H1 (cell line): ENCODE data around the gene CCDC178. TPM values are rescaled to one million over a fixed set of nuclear protein-coding genes. Genes with fewer than 3 reads are reported as not detected.

Experiments
- CTCF ChIA-PET: fragments of 300-600 bp; sonication (Branson Sonifier 250); formaldehyde crosslinking; loops from one replicate; lab custom pipeline; 2021; ENCODE audit not compliant: partially characterized antibody; lab: Charles Lee
- POLR2A ChIA-PET: fragments of 300-600 bp; sonication (Branson Sonifier 250); formaldehyde crosslinking; loops from one replicate; lab custom pipeline; 2021; ENCODE audit warnings: inconsistent platforms; ENCODE audit not compliant: partially characterized antibody; lab: Charles Lee
- DNase-seq, 2 experiments: peaks; one replicate each; pipeline versions ENCODE4 v3.0.0 to v3.0.0-alpha.2; 2010 to 2022; ENCODE audit warnings: low spot score in 2 of 2, low read depth in 1 of 2, mixed read lengths in 1 of 2
- FAIRE-seq: peaks from 2 replicates; lab custom pipeline; 2011; peaks lifted over from hg19 to GRCh38; lab: Jason Lieb, UNC
- H2AFZ ChIP-seq: 2 replicates; pipeline ENCODE4 v1.8.1; 2012; ENCODE audit warnings: low read length, inconsistent platforms
- H2AK5ac ChIP-seq: 2 replicates; pipeline ENCODE4 v1.6.1; 2013; ENCODE audit warnings: low read depth, low read length
- H2BK120ac ChIP-seq: replicated peaks from 2 replicates; pipeline ENCODE3; 2013; ENCODE audit warnings: low read depth, low read length, inconsistent platforms
- H2BK12ac ChIP-seq: 2 replicates; pipeline ENCODE4 v1.6.1; 2013; ENCODE audit warnings: low read depth, low read length
- H2BK15ac ChIP-seq: 2 replicates; pipeline ENCODE4 v1.6.1; 2013; ENCODE audit warnings: low read length
- H2BK20ac ChIP-seq: 2 replicates; pipeline ENCODE4 v1.6.1; 2013; ENCODE audit warnings: low read length
- H2BK5ac ChIP-seq: 2 replicates; pipeline ENCODE4 v1.6.1; 2013; ENCODE audit warnings: low read depth, low read length
- H3K14ac ChIP-seq: 2 replicates; pipeline ENCODE4 v1.6.1; 2013; ENCODE audit warnings: inconsistent platforms; ENCODE audit not compliant: insufficient read length
- H3K18ac ChIP-seq: 2 replicates; pipeline ENCODE4 v1.6.1; 2013; ENCODE audit warnings: low read length; ENCODE audit errors: extremely low read depth
- H3K23ac ChIP-seq: 2 replicates; pipeline ENCODE4 v1.6.1; 2013; ENCODE audit warnings: inconsistent platforms; ENCODE audit not compliant: insufficient read length
- H3K23me2 ChIP-seq: 2 replicates; pipeline ENCODE4 v1.6.1; 2013; ENCODE audit warnings: low read depth, low read length
- H3K27ac ChIP-seq: 2 replicates; pipeline ENCODE4 v1.6.1; 2011; ENCODE audit warnings: low read depth, low read length, inconsistent platforms
- H3K27me3 ChIP-seq, 4 experiments: replicated peaks in 1 of 4; 1 replicate in 1 of 4; 2 replicates in 3 of 4; pipeline versions ENCODE4 v1.6.1 to v1.8.1; 2011 to 2013; ENCODE audit warnings: low read length in 3 of 4, mild to moderate bottlenecking in 3 of 4, inconsistent platforms in 2 of 4, mixed read lengths in 2 of 4, moderate library complexity in 1 of 4; ENCODE audit not compliant: control insufficient read depth in 3 of 4, insufficient read depth in 3 of 4; ENCODE audit errors: extremely low read depth in 1 of 4
- H3K36me3 ChIP-seq, 4 experiments: 2 replicates each; pipeline versions ENCODE4 v1.6.1 to v1.8.1; 2011 to 2013; ENCODE audit warnings: mild to moderate bottlenecking in 4 of 4, low read length in 3 of 4, moderate library complexity in 2 of 4, control low read depth in 1 of 4, inconsistent platforms in 1 of 4; ENCODE audit not compliant: insufficient read depth in 4 of 4, control insufficient read depth in 2 of 4
- H3K4ac ChIP-seq: replicated peaks from 2 replicates; pipeline ENCODE3; 2013; ENCODE audit warnings: low read length, low read depth, mixed read lengths, inconsistent platforms; ENCODE audit not compliant: insufficient read length
- H3K4me1 ChIP-seq, 4 experiments: replicated peaks in 1 of 4; 1 replicate in 1 of 4; 2 replicates in 3 of 4; pipeline versions ENCODE4 v1.6.1 to v1.8.1; 2011 to 2013; ENCODE audit warnings: low read length in 3 of 4, inconsistent platforms in 2 of 4, mixed read lengths in 1 of 4; ENCODE audit not compliant: insufficient read depth in 4 of 4, control insufficient read depth in 3 of 4
- H3K4me2 ChIP-seq, 2 experiments: 2 replicates each; pipeline versions ENCODE4 v1.6.1 to v1.8.1; 2011 to 2013; ENCODE audit warnings: low read depth in 2 of 2, low read length in 2 of 2, control low read depth in 1 of 2, inconsistent platforms in 1 of 2, mild to moderate bottlenecking in 1 of 2; ENCODE audit not compliant: insufficient read depth in 1 of 2
- H3K4me3 ChIP-seq, 4 experiments: fragments of 200-600, 300-600 bp in 1 of 4; sonication (generic), shearing (Covaris generic), sonication (Bioruptor Twin) in 1 of 4; 2 replicates each; pipeline versions ENCODE4 v1.5.1 to v1.8.1; 2011 to 2016; ENCODE audit warnings: low read length in 4 of 4, low read depth in 3 of 4, control low read depth in 2 of 4, inconsistent platforms in 2 of 4, mild to moderate bottlenecking in 2 of 4, mixed read lengths in 1 of 4, moderate library complexity in 1 of 4; ENCODE audit not compliant: insufficient read depth in 2 of 4; ENCODE audit errors: extremely low read depth in 1 of 4
- H3K56ac ChIP-seq: replicated peaks from 2 replicates; pipeline ENCODE3; 2013; ENCODE audit warnings: low read depth, mild to moderate bottlenecking, mixed read lengths, low read length, inconsistent platforms; ENCODE audit not compliant: insufficient read length
- H3K79me1 ChIP-seq: 2 replicates; pipeline ENCODE4 v1.6.1; 2013; ENCODE audit warnings: low read depth, low read length, control low read depth
- H3K79me2 ChIP-seq, 2 experiments: 2 replicates each; pipeline versions ENCODE4 v1.6.1 to v1.8.1; 2012 to 2013; ENCODE audit warnings: low read length in 2 of 2, mild to moderate bottlenecking in 2 of 2, inconsistent platforms in 1 of 2; ENCODE audit not compliant: insufficient read depth in 2 of 2, control insufficient read depth in 1 of 2
- H3K9ac ChIP-seq, 4 experiments: replicated peaks in 1 of 4; 1 replicate in 1 of 4; 2 replicates in 3 of 4; pipeline versions ENCODE4 v1.6.1 to v1.8.1; 2011 to 2013; ENCODE audit warnings: low read depth in 3 of 4, low read length in 3 of 4, control low read depth in 2 of 4, mild to moderate bottlenecking in 2 of 4, moderate library complexity in 2 of 4, inconsistent platforms in 1 of 4; ENCODE audit errors: extremely low read depth in 1 of 4
- H3K9me3 ChIP-seq, 2 experiments: 2 replicates each; pipeline versions ENCODE4 v1.6.1 to v1.8.1; 2012 to 2013; ENCODE audit warnings: mild to moderate bottlenecking in 2 of 2, moderate library complexity in 2 of 2, control low read depth in 1 of 2, inconsistent platforms in 1 of 2, low read depth in 1 of 2, low read length in 1 of 2, mixed read lengths in 1 of 2; ENCODE audit not compliant: insufficient read depth in 2 of 2
- H4K20me1 ChIP-seq, 2 experiments: replicated peaks in 1 of 2; 2 replicates each; pipeline versions ENCODE3 to v1.8.1; 2011 to 2013; ENCODE audit warnings: inconsistent platforms in 2 of 2, low read length in 2 of 2, mild to moderate bottlenecking in 1 of 2; ENCODE audit not compliant: insufficient read depth in 2 of 2, control insufficient read depth in 1 of 2
- H4K5ac ChIP-seq: 2 replicates; pipeline ENCODE4 v1.6.1; 2013; ENCODE audit warnings: low read length, low read depth, mixed read lengths, inconsistent platforms; ENCODE audit not compliant: insufficient read length
- H4K8ac ChIP-seq: 2 replicates; pipeline ENCODE4 v1.8.0; 2013; ENCODE audit warnings: mild to moderate bottlenecking, moderate library complexity, low read length, inconsistent platforms; ENCODE audit not compliant: insufficient read depth; ENCODE audit errors: extremely low read depth
- H4K91ac ChIP-seq: replicated peaks from 2 replicates; pipeline ENCODE3; 2013; ENCODE audit warnings: low read length, mixed read lengths, inconsistent platforms; ENCODE audit not compliant: insufficient read length
- BACH1 ChIP-seq: IDR thresholded peaks from 2 replicates; pipeline ENCODE4 v1.6.1; 2012; ENCODE audit warnings: low read length, improper control_type of control experiment
- CHD1 ChIP-seq: IDR thresholded peaks from 2 replicates; pipeline ENCODE4 v1.6.1; 2012; ENCODE audit warnings: low read depth, low read length, improper control_type of control experiment
- CTBP2 ChIP-seq: IDR thresholded peaks from 2 replicates; pipeline ENCODE4 v1.7.0; 2011; ENCODE audit warnings: borderline replicate concordance, mild to moderate bottlenecking, moderate library complexity, mixed read lengths, low read length; ENCODE audit not compliant: insufficient read depth, insufficient read length
- EP300 ChIP-seq, 2 experiments: IDR thresholded peaks; 1 replicate in 1 of 2; 2 replicates in 1 of 2; pipeline ENCODE4 v1.6.1; 2011 to 2012; ENCODE audit warnings: low read depth in 2 of 2, low read length in 2 of 2, mild to moderate bottlenecking in 2 of 2, borderline replicate concordance in 1 of 2, inconsistent platforms in 1 of 2, moderate library complexity in 1 of 2
- GTF2F1 ChIP-seq: IDR thresholded peaks from 2 replicates; pipeline ENCODE4 v1.6.1; 2012; ENCODE audit warnings: low read depth, low read length, improper control_type of control experiment, borderline replicate concordance
- PHF8 ChIP-seq: fragments of 200-600 bp; sonication (generic); conservative IDR thresholded peaks from 2 replicates; pipeline ENCODE4 v1.7.1; 2012; ENCODE audit warnings: low read depth, mild to moderate bottlenecking, inconsistent platforms, low read length, moderate library complexity
- POLR2AphosphoS5 ChIP-seq: IDR thresholded peaks from 2 replicates; pipeline ENCODE4 v1.6.1; 2011; ENCODE audit warnings: low read depth, low read length
- RNF2 ChIP-seq: fragments of 200-900, 300-1000 bp; sonication (generic); IDR thresholded peaks from 2 replicates; pipeline ENCODE4 v1.7.1; 2016; ENCODE audit warnings: borderline replicate concordance, low read depth, mild to moderate bottlenecking, antibody characterized with exemption, low read length; ENCODE audit not compliant: poor library complexity, severe bottlenecking; ENCODE audit errors: missing control alignments
- SP2 ChIP-seq: IDR thresholded peaks from 2 replicates; pipeline ENCODE4 v1.6.1; 2012; ENCODE audit warnings: mild to moderate bottlenecking, low read length, inconsistent platforms
- TEAD4 ChIP-seq: IDR thresholded peaks from 2 replicates; pipeline ENCODE4 v1.6.1; 2012; ENCODE audit warnings: low read depth, low read length, inconsistent platforms, mixed read lengths
- YY1 ChIP-seq: IDR thresholded peaks from 2 replicates; pipeline ENCODE4 v1.6.1; 2011; ENCODE audit warnings: low read depth, mild to moderate bottlenecking, low read length
- WGBS, 2 experiments: shearing (Covaris generic) in 1 of 2; methylation state at CpG; one replicate each; pipeline versions ENCODE4 v1.1.6 to v1.1.7; 2013 to 2015; ENCODE audit warnings: low lambda C conversion rate in 2 of 2, mixed read lengths in 2 of 2, inconsistent platforms in 1 of 2, low coverage in 1 of 2, missing lambda C conversion rate in 1 of 2; ENCODE audit not compliant: insufficient replicate concordance in 2 of 2, insufficient coverage in 1 of 2, insufficient read length in 1 of 2; ENCODE audit errors: extremely low coverage in 1 of 2, missing lambda C conversion rate in 1 of 2; 5-methylcytosine and 5-hydroxymethylcytosine counted together
- polyA plus RNA-seq, 7 experiments: library from polyadenylated mRNA; depleted of rRNA in 3 of 7; stranded (reverse) in 5 of 7; unstranded in 2 of 7; fragments of >200 nt in 5 of 7; fragments of 200-250 nt in 2 of 7; gene quantifications; 1 replicate in 5 of 7; 2 replicates in 1 of 7; 4 replicates in 1 of 7; pipeline versions ENCODE4 v1.2.1 to v1.2.3, GENCODE V29; 2011 to 2013; ENCODE audit warnings: missing spikeins in 2 of 7, mixed read lengths in 2 of 7
- total RNA-seq: library from RNA; stranded (reverse); fragmentation: NEBNext Ultra II Directional; extraction: Animal tissue kit (Norgen Biotek cat#: 25700); gene quantifications from 2 replicates; pipeline ENCODE4 v1.2.1, GENCODE V29; 2021

The CCDC178 gene
- total and polyA plus RNA-seq, 2 of the 8 experiments (the other 6 are each of a cell fraction or from before 2014, with no cell fraction given), result not detected

GRCh38 chr18:33316146-33316587 is 124.4 kb downstream of the CCDC178 start:
- POLR2A ChIA-PET, result interaction anchor here (1.1 kb wide), 1 partner anchor 84 kb away, joined by 3 read pairs; no protein-coding TSS in a partner anchor
- FAIRE-seq, result no peak
- TF ChIP-seq SP2 (no peak), TEAD4 (0 out of 2 replicates have a peak, but pooled peaks have one; percentile 27), CHD1 (no peak), YY1 (no peak), BACH1 (no peak), PHF8 (no peak), POLR2AphosphoS5 (no peak), GTF2F1 (no peak), CTBP2 (no peak), RNF2 (no peak), EP300 (IDR thresholded peaks at IDR 0.05; ENCODE audit: borderline replicate concordance in 1 of 2, low read depth in 2 of 2, low read length in 2 of 2) (no peak)

More at GRCh38 chr18:33316146-33316587, 124.4 kb downstream of the CCDC178 start:
- WGBS, 2 experiments, result 60% methylated on average over 29 of the region's 33 CpGs; no CpG with 5 or more reads in 1 of the 2 experiments
- Histone ChIP-seq H3K9me3 (no peaks in the 10 kb centered on the region), H3K79me2 (no peaks in the 10 kb centered on the region), H3K4ac (no peak overlapping the region), H3K23me2 (no peaks in the 10 kb centered on the region; the same call in 1 of the 2 replicates), H4K8ac (no peak overlapping the region), H3K4me3 (peak overlapping the region; percentile 5 to 47 (median 8); a peak in 5 of 8 replicates), H3K36me3 (no peaks in the 10 kb centered on the region), H2BK120ac (no peak overlapping the region), H3K9ac (no peak overlapping the region), H3K18ac (no peak overlapping the region), H4K5ac (no peak overlapping the region), H2BK15ac (no peak overlapping the region), H3K79me1 (no peaks in the 10 kb centered on the region), H3K27ac (no peak overlapping the region), H4K20me1 (no peaks in the 10 kb centered on the region), H4K91ac (no peak overlapping the region), H2AK5ac (no peak overlapping the region), H2AFZ (no peak overlapping the region), H3K23ac (no peak overlapping the region), H2BK12ac (no peak overlapping the region), H3K4me1 (no peaks in the 10 kb centered on the region), H3K27me3 (no peaks in the 10 kb centered on the region), H3K14ac (no peak overlapping the region), H3K56ac (no peak overlapping the region), H3K4me2 (peak overlapping the region; percentile 44 to 51), H2BK5ac (no peak overlapping the region), H2BK20ac (no peak overlapping the region)
- CTCF ChIA-PET, result interaction anchor here (0.9 to 2.9 kb wide), 13 partner anchors 10 to 104 kb away, joined by 3 to 27 read pairs (median 4); no protein-coding TSS in a partner anchor
- peak; percentile 29 to 81 for DNase-seq
